ENCODE measurements around the gene PRDM16. TPM values are rescaled to one million over a fixed set of nuclear protein-coding genes. Genes with fewer than 3 reads are reported as not detected.

PRDM16 gene
- total and polyA plus RNA-seq, 2 donors (not counting 1 experiment from before 2014, with no cell fraction given), result 0.03 to 0.12 TPM

- ATAC-seq (ENCODE audit: low read depth), result no peak
- H3K4me3 ChIP-seq (ENCODE audit: control extremely low read depth in 1 of 5, extremely low read depth in 1 of 5, insufficient read depth in 1 of 5, low read depth in 2 of 5, low read length in 4 of 5), result no peak overlapping the region
- intact Hi-C loops (cut with micrococcal nuclease), result no loop called here
- H3K4me3 Mint-ChIP-seq, result no peak overlapping the region
- TF ChIP-seq EZH2 (IDR thresholded peaks at IDR 0.05; ENCODE audit: borderline replicate concordance, insufficient read depth, low read depth, low read length, poor library complexity, severe bottlenecking) (no peak), CTCF (IDR thresholded peaks at IDR 0.05) (no peak)
- H3K9me3 ChIP-seq (ENCODE audit: control extremely low read depth in 1 of 3, control insufficient read depth in 2 of 3, insufficient read depth in 1 of 3, low read length in 2 of 3), result no peaks in the 10 kb centered on the region
- H4K20me1 ChIP-seq (ENCODE audit: control insufficient read depth, insufficient read depth, low read length, poor library complexity, severe bottlenecking), result no peaks in the 10 kb centered on the region
- CTCF ChIA-PET, result no interaction called here
- H3K27me3 ChIP-seq (replicated peaks in 1 of 4; ENCODE audit: control extremely low read depth in 1 of 4, control insufficient read depth in 3 of 4, insufficient read depth in 4 of 4, low read length in 3 of 4), result no peaks in the 10 kb centered on the region
- H3K27me3 Mint-ChIP-seq, result peaks cover 3% of the 10 kb centered on the region
- no peak overlapping the region for H3K27ac Mint-ChIP-seq
- H3K27ac ChIP-seq (ENCODE audit: low read length in 2 of 2), result no peak overlapping the region
- no peak for DNase-seq
- POLR2A ChIA-PET, result no interaction called here
- no peaks in the 10 kb centered on the region for H3K36me3 ChIP-seq (replicated peaks in 1 of 2; ENCODE audit: control extremely low read depth in 1 of 2, control insufficient read depth in 1 of 2, extremely low read depth in 1 of 2, insufficient read depth in 2 of 2, low read length in 1 of 2)
- H3K4me1 ChIP-seq (ENCODE audit: control insufficient read depth in 2 of 2, insufficient read depth in 2 of 2, low read length in 2 of 2), result no peaks in the 10 kb centered on the region
- no peaks in the 10 kb centered on the region for H3K9me3 Mint-ChIP-seq (ENCODE audit: insufficient read depth)
- no peak overlapping the region for H3K9ac ChIP-seq (ENCODE audit: low read length)
- H2AFZ ChIP-seq (ENCODE audit: insufficient read depth, low read depth, low read length, poor library complexity, severe bottlenecking), result no peak overlapping the region
- H3K4me1 Mint-ChIP-seq, result no peaks in the 10 kb centered on the region
- WGBS (ENCODE audit: insufficient coverage), result 89% methylated on average over 11 of the region's 19 CpGs
- no peaks in the 10 kb centered on the region for H3K79me2 ChIP-seq (ENCODE audit: control insufficient read depth, insufficient read depth, low read length)
- H3K4me2 ChIP-seq (replicated peaks; ENCODE audit: low read depth, low read length, poor library complexity, severe bottlenecking), result no peak overlapping the region
Observed at GRCh38 chr1:3035563-3036446, 33.2 kb upstream of the PRDM16 start.
